ENCODE results near the gene KIAA0586.

DNA sequence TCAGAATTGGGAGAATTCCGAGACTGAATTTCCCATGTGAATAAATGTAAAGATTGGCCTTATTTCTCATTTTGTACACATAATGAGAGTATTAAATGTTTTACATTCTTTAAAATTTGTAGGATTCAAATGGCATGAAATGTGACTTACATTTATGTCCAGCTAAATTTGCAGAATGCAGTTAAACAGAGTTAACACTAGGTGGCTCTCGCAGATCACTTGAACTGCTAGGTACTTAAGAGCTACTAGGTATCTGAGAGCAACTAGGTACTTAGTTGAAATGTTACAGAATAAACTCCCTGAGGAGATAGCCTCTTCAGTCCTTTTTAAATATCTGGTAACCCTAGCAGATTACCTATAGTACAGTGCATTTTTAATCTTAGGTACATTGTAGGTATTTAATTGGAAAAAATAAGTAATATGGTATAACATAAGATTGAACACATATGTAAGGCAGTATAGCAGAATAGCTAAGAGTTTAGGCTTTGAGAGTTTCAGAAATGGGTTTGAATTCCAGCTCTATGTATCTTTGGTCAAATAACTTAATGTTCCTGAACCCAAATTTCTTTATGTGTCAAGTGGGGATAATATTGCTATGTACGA lies 73.8 kb downstream of the KIAA0586 start:
- no peak for TF ChIP-seq TBP (CRISPR knock-in tag; IDR thresholded peaks at IDR 0.05)
- TF ChIP-seq, protein P1, sequence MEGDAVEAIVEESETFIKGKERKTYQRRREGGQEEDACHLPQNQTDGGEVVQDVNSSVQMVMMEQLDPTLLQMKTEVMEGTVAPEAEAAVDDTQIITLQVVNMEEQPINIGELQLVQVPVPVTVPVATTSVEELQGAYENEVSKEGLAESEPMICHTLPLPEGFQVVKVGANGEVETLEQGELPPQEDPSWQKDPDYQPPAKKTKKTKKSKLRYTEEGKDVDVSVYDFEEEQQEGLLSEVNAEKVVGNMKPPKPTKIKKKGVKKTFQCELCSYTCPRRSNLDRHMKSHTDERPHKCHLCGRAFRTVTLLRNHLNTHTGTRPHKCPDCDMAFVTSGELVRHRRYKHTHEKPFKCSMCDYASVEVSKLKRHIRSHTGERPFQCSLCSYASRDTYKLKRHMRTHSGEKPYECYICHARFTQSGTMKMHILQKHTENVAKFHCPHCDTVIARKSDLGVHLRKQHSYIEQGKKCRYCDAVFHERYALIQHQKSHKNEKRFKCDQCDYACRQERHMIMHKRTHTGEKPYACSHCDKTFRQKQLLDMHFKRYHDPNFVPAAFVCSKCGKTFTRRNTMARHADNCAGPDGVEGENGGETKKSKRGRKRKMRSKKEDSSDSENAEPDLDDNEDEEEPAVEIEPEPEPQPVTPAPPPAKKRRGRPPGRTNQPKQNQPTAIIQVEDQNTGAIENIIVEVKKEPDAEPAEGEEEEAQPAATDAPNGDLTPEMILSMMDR (CRISPR knock-in tag; IDR thresholded peaks at IDR 0.05): peak; percentile 79
- TF ChIP-seq RBM39 (IDR thresholded peaks at IDR 0.05; ENCODE audit: low read depth, low read length, poor library complexity, severe bottlenecking): no peak
- TF ChIP-seq, protein P2, sequence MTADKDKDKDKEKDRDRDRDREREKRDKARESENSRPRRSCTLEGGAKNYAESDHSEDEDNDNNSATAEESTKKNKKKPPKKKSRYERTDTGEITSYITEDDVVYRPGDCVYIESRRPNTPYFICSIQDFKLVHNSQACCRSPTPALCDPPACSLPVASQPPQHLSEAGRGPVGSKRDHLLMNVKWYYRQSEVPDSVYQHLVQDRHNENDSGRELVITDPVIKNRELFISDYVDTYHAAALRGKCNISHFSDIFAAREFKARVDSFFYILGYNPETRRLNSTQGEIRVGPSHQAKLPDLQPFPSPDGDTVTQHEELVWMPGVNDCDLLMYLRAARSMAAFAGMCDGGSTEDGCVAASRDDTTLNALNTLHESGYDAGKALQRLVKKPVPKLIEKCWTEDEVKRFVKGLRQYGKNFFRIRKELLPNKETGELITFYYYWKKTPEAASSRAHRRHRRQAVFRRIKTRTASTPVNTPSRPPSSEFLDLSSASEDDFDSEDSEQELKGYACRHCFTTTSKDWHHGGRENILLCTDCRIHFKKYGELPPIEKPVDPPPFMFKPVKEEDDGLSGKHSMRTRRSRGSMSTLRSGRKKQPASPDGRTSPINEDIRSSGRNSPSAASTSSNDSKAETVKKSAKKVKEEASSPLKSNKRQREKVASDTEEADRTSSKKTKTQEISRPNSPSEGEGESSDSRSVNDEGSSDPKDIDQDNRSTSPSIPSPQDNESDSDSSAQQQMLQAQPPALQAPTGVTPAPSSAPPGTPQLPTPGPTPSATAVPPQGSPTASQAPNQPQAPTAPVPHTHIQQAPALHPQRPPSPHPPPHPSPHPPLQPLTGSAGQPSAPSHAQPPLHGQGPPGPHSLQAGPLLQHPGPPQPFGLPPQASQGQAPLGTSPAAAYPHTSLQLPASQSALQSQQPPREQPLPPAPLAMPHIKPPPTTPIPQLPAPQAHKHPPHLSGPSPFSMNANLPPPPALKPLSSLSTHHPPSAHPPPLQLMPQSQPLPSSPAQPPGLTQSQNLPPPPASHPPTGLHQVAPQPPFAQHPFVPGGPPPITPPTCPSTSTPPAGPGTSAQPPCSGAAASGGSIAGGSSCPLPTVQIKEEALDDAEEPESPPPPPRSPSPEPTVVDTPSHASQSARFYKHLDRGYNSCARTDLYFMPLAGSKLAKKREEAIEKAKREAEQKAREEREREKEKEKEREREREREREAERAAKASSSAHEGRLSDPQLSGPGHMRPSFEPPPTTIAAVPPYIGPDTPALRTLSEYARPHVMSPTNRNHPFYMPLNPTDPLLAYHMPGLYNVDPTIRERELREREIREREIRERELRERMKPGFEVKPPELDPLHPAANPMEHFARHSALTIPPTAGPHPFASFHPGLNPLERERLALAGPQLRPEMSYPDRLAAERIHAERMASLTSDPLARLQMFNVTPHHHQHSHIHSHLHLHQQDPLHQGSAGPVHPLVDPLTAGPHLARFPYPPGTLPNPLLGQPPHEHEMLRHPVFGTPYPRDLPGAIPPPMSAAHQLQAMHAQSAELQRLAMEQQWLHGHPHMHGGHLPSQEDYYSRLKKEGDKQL (CRISPR knock-in tag; IDR thresholded peaks at IDR 0.05; ENCODE audit: low read depth): no peak
- TF ChIP-seq ZNF101 (CRISPR knock-in tag; IDR thresholded peaks at IDR 0.05; ENCODE audit: borderline replicate concordance, low read depth): no peak
- TF ChIP-seq, protein P3, sequence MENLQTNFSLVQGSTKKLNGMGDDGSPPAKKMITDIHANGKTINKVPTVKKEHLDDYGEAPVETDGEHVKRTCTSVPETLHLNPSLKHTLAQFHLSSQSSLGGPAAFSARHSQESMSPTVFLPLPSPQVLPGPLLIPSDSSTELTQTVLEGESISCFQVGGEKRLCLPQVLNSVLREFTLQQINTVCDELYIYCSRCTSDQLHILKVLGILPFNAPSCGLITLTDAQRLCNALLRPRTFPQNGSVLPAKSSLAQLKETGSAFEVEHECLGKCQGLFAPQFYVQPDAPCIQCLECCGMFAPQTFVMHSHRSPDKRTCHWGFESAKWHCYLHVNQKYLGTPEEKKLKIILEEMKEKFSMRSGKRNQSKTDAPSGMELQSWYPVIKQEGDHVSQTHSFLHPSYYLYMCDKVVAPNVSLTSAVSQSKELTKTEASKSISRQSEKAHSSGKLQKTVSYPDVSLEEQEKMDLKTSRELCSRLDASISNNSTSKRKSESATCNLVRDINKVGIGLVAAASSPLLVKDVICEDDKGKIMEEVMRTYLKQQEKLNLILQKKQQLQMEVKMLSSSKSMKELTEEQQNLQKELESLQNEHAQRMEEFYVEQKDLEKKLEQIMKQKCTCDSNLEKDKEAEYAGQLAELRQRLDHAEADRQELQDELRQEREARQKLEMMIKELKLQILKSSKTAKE (CRISPR knock-in tag; IDR thresholded peaks at IDR 0.05; ENCODE audit: borderline replicate concordance): no peak
- no peak for TF ChIP-seq POLR2AphosphoS5 (IDR thresholded peaks at IDR 0.05; ENCODE audit: low read depth, low read length)
- TF ChIP-seq ZNF660 (CRISPR knock-in tag; IDR thresholded peaks at IDR 0.05; ENCODE audit: borderline replicate concordance, low read depth): no peak
- TF ChIP-seq EP300 (IDR thresholded peaks at IDR 0.05; ENCODE audit: low read depth in 2 of 2, low read length in 2 of 2): no peak
- TF ChIP-seq EP300 (CRISPR knock-in tag; IDR thresholded peaks at IDR 0.05; ENCODE audit: borderline replicate concordance): no peak
- no peak for TF ChIP-seq NR3C1 (CRISPR knock-in tag; IDR thresholded peaks at IDR 0.05)
- no peak for TF ChIP-seq KAT8 (CRISPR knock-in tag; IDR thresholded peaks at IDR 0.05)
- no peak for TF ChIP-seq BCL6 (CRISPR knock-in tag; IDR thresholded peaks at IDR 0.05)
- no peak for TF ChIP-seq ZFP36 (IDR thresholded peaks at IDR 0.05; ENCODE audit: borderline replicate concordance, low read depth, low read length, partially characterized antibody)

All from HepG2 (cell line).